Measurements from ENCODE around the gene ANKRD18A.
"Not testable (repeated sequence)": the region's sequence is repeated elsewhere in the genome, so short reads cannot be mapped to it uniquely, and the experiment has no call there.

- TF ChIP-seq TAF1, POLR2A (IDR thresholded peaks at IDR 0.05; ENCODE audit: low read depth, low read length): not testable (repeated sequence)
Observed at GRCh38 chr9:38565178-38565577, 55.2 kb downstream of the ANKRD18A start.

Data from GM12891 (cell line).